Bronchial epithelial cell (primary cell): ENCODE results near the gene TMEM151A. TPM values are rescaled to one million over a fixed set of nuclear protein-coding genes. Genes with fewer than 3 reads are reported as not detected.
A peak's percentile ranks its signal among the peaks of the same experiment; 100 is the strongest.

Experiments used
- DNase-seq: peaks from one replicate; pipeline ENCODE4 v3.0.0-alpha.2; 2010; ENCODE audit warnings: low read depth
- FAIRE-seq: peaks from 2 replicates; lab custom pipeline; 2011; peaks lifted over from hg19 to GRCh38; lab: Jason Lieb, UNC
- H3K27me3 ChIP-seq: 2 replicates; pipeline ENCODE4 v1.5.1; 2011; ENCODE audit warnings: low read length; ENCODE audit not compliant: control insufficient read depth, insufficient read depth
- H3K36me3 ChIP-seq: 2 replicates; pipeline ENCODE4 v1.5.1; 2011; ENCODE audit warnings: low read length; ENCODE audit not compliant: control insufficient read depth, insufficient read depth
- H3K4me3 ChIP-seq: 2 replicates; pipeline ENCODE4 v1.5.1; 2011; ENCODE audit warnings: mild to moderate bottlenecking, low read depth, low read length, control low read depth
- total RNA-seq: library from RNA; depleted of rRNA; stranded (reverse); fragments of >200 nt; gene quantifications from 2 replicates; pipeline ENCODE4 v1.2.1, GENCODE V29; 2014
- TF ChIP-seq, protein P1 (sequence below): IDR thresholded peaks from 2 replicates; pipeline ENCODE4 v1.5.1; 2011; ENCODE audit warnings: mild to moderate bottlenecking, moderate library complexity, low read length, control low read depth, inconsistent platforms; ENCODE audit not compliant: insufficient read depth, severe bottlenecking

The TMEM151A gene
- total RNA-seq, 1 donor from 2014 or later, result not detected

DNA sequence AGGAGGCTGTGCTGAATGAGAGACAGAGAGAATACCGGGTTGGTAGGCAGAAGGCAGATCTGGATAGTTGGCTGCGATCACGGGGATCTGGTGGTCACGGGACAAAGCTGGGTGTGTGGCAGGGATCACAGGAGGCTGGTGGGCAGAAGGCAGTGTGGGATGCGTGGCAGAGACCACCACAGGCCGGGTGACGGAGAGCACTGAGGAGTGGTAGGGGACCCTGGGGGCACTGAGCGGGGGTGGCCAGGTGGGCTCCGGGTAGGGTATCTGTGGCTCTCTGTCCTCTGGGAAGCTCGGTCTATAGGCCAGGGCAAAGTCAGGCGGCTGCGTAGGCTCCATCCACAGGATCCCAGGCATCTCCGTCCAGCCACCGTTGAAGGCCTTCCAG, 23.8 kb downstream of the TMEM151A start:
- Histone ChIP-seq H3K27me3 (peaks cover 2% of the 10 kb centered on the region), H3K36me3 (no peaks in the 10 kb centered on the region), H3K4me3 (no peak overlapping the region)
- DNase-seq, result no peak
- FAIRE-seq, result no peak
- TF ChIP-seq, protein P1, sequence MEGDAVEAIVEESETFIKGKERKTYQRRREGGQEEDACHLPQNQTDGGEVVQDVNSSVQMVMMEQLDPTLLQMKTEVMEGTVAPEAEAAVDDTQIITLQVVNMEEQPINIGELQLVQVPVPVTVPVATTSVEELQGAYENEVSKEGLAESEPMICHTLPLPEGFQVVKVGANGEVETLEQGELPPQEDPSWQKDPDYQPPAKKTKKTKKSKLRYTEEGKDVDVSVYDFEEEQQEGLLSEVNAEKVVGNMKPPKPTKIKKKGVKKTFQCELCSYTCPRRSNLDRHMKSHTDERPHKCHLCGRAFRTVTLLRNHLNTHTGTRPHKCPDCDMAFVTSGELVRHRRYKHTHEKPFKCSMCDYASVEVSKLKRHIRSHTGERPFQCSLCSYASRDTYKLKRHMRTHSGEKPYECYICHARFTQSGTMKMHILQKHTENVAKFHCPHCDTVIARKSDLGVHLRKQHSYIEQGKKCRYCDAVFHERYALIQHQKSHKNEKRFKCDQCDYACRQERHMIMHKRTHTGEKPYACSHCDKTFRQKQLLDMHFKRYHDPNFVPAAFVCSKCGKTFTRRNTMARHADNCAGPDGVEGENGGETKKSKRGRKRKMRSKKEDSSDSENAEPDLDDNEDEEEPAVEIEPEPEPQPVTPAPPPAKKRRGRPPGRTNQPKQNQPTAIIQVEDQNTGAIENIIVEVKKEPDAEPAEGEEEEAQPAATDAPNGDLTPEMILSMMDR, result no peak

GRCh38 chr11:66315921-66316811, 24.5 kb downstream of the TMEM151A start:
- Histone ChIP-seq H3K4me3 (no peak overlapping the region), H3K27me3 (peaks cover 2% of the 10 kb centered on the region), H3K36me3 (no peaks in the 10 kb centered on the region)
- FAIRE-seq (no peak), DNase-seq (no peak)
- TF ChIP-seq, protein P1, result no peak

- no peaks in the 10 kb centered on the region for H3K36me3 ChIP-seq
- no peak for FAIRE-seq
- DNase-seq, result no peak
- TF ChIP-seq, protein P1, result no peak
- no peak within 1 kb of the TSS for H3K4me3 ChIP-seq
- peaks cover 2% of the 10 kb centered on the region for H3K27me3 ChIP-seq
These were observed 25.2 kb downstream of the TMEM151A start, which contains the start of gene CD248 for GRCh38 chr11:66316849-66317251. CD248 (minus strand) TSS chr11:66317044; CDS start chr11:66317027, 17 bp downstream.

- no peaks in the 10 kb centered on the region for H3K36me3 ChIP-seq
- no peak for FAIRE-seq
- H3K4me3 ChIP-seq, result no peak overlapping the region
- H3K27me3 ChIP-seq, result peaks cover 2% of the 10 kb centered on the region
- no peak for DNase-seq
- TF ChIP-seq, protein P1, result no peak
These were observed 25.6 kb downstream of the TMEM151A start for GRCh38 chr11:66317322-66317722.

DNA sequence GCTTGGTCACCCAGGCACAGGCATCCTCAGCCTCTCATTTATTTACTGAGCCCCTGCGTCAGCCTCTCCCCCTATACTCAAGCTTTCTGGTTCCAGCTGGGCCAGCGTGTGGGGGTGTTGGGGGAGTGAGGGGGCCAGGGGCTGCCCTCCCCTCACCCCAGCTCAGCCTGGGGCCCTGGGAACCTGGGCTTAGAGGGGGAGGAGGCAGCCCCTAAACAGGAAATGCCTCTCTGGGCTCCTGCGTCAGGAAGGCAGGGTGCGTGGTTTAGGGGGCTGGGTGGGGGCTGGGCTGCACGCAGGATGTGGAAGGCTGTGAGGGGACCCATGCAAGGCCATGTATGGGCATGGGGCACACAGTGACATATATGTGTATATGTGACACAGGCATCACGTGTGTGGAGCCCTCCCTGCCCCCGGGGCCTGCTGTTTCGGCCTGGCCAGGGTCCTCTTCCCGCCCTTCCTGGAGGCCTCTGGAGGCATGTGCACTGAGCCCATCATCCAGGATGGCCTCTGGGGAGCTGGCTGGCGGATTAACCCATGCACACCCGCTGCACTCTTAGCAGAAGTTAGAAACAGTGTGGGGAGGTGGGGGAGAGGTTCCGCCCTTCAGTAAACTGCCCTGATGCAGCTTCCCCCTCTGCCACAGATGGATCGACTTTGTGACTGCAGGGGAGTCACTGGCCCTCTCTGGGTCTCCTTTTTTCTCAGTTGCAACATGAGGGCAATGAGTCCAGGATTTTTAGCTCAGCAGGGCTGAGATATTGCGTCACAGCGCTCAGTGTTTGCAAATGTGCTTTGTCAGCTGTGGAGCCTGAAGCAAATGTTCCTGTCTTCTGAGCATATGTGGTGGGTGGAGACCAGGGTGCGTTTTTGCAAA, 26.3 kb downstream of the TMEM151A start:
- peak; percentile 47 for FAIRE-seq
- Histone ChIP-seq H3K4me3 (no peak overlapping the region), H3K36me3 (no peaks in the 10 kb centered on the region), H3K27me3 (peaks cover 2% of the 10 kb centered on the region)
- TF ChIP-seq, protein P1, result no peak
- DNase-seq, result peak; percentile 71
